Liver (tissue), 3 donors: ENCODE results near the gene BCKDK.

Experiments
- EGR1 ChIP-seq, 2 donors: IDR thresholded peaks; 2 replicates each; pipeline ENCODE4 v1.6.1; 2016 to 2018; ENCODE audit warnings: antibody characterized with exemption in 2 of 2, low read depth in 2 of 2
- JUND ChIP-seq, 2 donors: IDR thresholded peaks; 2 replicates each; pipeline ENCODE4 v1.6.1; 2016; ENCODE audit warnings: antibody characterized with exemption in 2 of 2
- RAD21 ChIP-seq, 2 donors: IDR thresholded peaks; 2 replicates each; pipeline ENCODE4 v1.6.1; 2016; ENCODE audit warnings: antibody characterized with exemption in 2 of 2, mild to moderate bottlenecking in 2 of 2
- TAF1 ChIP-seq: conservative IDR thresholded peaks from 2 replicates; pipeline ENCODE4 v1.6.1; 2016; ENCODE audit warnings: antibody characterized with exemption, mild to moderate bottlenecking
- YY1 ChIP-seq: IDR thresholded peaks from 2 replicates; pipeline ENCODE4 v1.6.1; 2016; ENCODE audit warnings: antibody characterized with exemption, mild to moderate bottlenecking
- TF ChIP-seq, protein P1 (sequence below): fragments of 150-350 bp; IDR thresholded peaks from 2 replicates; pipeline ENCODE4 v1.5.1; 2017; ENCODE audit warnings: improper control_type of control experiment, low read depth, low read length; ENCODE audit not compliant: missing input control
- TF ChIP-seq, protein P2 (sequence below): IDR thresholded peaks from 2 replicates; pipeline ENCODE4 v1.6.1; 2016; ENCODE audit warnings: antibody characterized with exemption, mild to moderate bottlenecking
- TF ChIP-seq, protein P3 (sequence below): IDR thresholded peaks from 2 replicates; pipeline ENCODE4 v1.6.1; 2016; ENCODE audit warnings: antibody characterized with exemption
- donor health status: healthy.
- donor health status: healthy.

DNA sequence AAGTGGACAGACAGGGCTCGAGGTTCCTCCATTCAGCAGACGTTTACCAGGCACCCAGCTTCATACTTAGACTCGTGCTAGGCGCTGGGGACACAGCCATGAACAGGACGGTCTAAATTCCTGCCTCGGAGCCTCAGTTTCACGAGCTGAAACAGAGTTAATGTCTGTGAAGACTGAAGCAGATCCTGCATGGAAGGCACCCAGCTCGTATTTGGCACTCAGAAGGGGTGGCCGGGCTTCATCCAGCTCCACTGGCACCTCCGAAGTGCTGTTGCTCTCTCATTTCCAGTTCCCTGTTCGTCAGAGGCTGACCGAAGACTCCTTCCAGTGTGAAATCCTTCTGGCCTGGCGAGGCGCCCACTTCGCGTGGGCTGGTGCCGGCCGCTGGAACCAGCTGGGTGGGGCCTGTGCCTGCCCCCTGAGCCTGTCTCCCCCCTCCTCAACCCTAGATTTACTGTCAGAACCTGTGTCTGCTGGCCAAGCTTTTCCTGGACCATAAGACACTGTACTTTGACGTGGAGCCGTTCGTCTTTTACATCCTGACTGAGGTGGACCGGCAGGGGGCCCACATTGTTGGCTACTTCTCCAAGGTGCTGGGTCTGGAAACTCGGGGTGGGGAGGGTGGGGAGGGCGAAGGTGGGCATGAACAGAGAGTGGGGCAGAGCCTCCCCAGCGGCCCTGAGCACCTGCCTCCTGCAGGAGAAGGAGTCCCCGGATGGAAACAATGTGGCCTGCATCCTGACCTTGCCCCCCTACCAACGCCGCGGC lies 21.6 kb downstream of the BCKDK start:
- TF ChIP-seq RAD21 (IDR thresholded peaks at IDR 0.05) (no peak), JUND (IDR thresholded peaks at IDR 0.05) (no peak), EGR1 (IDR thresholded peaks at IDR 0.05; ENCODE audit: low read depth in 2 of 2) (no peak), YY1 (no peak), TAF1 (no peak)
- TF ChIP-seq, protein P1, sequence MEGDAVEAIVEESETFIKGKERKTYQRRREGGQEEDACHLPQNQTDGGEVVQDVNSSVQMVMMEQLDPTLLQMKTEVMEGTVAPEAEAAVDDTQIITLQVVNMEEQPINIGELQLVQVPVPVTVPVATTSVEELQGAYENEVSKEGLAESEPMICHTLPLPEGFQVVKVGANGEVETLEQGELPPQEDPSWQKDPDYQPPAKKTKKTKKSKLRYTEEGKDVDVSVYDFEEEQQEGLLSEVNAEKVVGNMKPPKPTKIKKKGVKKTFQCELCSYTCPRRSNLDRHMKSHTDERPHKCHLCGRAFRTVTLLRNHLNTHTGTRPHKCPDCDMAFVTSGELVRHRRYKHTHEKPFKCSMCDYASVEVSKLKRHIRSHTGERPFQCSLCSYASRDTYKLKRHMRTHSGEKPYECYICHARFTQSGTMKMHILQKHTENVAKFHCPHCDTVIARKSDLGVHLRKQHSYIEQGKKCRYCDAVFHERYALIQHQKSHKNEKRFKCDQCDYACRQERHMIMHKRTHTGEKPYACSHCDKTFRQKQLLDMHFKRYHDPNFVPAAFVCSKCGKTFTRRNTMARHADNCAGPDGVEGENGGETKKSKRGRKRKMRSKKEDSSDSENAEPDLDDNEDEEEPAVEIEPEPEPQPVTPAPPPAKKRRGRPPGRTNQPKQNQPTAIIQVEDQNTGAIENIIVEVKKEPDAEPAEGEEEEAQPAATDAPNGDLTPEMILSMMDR: no peak
- TF ChIP-seq, protein P2, sequence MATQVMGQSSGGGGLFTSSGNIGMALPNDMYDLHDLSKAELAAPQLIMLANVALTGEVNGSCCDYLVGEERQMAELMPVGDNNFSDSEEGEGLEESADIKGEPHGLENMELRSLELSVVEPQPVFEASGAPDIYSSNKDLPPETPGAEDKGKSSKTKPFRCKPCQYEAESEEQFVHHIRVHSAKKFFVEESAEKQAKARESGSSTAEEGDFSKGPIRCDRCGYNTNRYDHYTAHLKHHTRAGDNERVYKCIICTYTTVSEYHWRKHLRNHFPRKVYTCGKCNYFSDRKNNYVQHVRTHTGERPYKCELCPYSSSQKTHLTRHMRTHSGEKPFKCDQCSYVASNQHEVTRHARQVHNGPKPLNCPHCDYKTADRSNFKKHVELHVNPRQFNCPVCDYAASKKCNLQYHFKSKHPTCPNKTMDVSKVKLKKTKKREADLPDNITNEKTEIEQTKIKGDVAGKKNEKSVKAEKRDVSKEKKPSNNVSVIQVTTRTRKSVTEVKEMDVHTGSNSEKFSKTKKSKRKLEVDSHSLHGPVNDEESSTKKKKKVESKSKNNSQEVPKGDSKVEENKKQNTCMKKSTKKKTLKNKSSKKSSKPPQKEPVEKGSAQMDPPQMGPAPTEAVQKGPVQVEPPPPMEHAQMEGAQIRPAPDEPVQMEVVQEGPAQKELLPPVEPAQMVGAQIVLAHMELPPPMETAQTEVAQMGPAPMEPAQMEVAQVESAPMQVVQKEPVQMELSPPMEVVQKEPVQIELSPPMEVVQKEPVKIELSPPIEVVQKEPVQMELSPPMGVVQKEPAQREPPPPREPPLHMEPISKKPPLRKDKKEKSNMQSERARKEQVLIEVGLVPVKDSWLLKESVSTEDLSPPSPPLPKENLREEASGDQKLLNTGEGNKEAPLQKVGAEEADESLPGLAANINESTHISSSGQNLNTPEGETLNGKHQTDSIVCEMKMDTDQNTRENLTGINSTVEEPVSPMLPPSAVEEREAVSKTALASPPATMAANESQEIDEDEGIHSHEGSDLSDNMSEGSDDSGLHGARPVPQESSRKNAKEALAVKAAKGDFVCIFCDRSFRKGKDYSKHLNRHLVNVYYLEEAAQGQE: no peak
- TF ChIP-seq, protein P3, sequence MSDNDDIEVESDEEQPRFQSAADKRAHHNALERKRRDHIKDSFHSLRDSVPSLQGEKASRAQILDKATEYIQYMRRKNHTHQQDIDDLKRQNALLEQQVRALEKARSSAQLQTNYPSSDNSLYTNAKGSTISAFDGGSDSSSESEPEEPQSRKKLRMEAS: no peak
